DMS153 treated with DMSO at 0.1 percent for 48 hours (cell line): ENCODE results near the gene TST.
"Not testable (repeated sequence)": the region's sequence is repeated elsewhere in the genome, so short reads cannot be mapped to it uniquely, and the experiment has no call there.

ENCODE experiments used
- DNase-seq: peaks from one replicate; lab custom pipeline; 2025; ENCODE audit not compliant: unreplicated experiment; lab: John Stamatoyannopoulos, UW

Gene TST

DNA sequence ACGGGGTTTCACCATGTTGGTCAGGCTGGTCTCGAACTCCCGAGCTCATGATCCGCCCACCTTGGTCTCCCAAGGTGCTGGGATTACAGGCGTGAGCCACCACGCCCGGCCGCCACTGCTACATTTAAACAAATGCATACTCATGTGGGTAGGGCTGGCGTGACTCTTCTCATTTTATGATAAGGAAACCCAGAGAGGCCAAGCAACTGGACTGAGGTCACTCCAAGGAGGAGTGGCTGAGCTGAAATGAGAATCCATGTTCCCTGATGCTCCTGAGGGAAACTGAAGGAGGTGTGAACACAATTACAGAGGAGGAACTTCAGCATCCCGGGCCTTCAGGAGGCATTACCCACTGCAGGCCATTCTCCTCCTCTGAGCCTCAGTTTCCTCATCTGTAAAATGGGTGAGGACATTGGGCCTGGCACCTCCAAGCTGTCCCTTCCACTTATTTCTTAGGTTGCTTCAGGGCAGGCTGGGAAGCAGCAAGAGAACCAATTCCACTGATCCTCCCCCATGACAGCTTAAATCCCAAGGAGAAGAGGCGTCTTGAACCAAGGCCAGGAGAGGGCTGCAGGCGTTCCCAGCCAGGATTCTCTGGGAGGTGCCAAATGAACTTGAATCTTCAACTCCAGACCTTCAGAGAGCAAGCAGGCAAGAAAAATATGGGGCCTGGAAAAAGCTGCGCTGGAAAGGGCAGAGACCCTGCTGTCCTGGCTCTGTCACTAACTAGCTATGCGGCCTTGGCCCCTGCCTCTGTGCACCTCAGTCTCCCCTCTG lies 2.9 kb downstream of the TST start:
- DNase-seq, result no peak

GRCh38 chr22:37015587-37015878 lies 3.7 kb downstream of the TST start:
- DNase-seq, result no peak

DNA sequence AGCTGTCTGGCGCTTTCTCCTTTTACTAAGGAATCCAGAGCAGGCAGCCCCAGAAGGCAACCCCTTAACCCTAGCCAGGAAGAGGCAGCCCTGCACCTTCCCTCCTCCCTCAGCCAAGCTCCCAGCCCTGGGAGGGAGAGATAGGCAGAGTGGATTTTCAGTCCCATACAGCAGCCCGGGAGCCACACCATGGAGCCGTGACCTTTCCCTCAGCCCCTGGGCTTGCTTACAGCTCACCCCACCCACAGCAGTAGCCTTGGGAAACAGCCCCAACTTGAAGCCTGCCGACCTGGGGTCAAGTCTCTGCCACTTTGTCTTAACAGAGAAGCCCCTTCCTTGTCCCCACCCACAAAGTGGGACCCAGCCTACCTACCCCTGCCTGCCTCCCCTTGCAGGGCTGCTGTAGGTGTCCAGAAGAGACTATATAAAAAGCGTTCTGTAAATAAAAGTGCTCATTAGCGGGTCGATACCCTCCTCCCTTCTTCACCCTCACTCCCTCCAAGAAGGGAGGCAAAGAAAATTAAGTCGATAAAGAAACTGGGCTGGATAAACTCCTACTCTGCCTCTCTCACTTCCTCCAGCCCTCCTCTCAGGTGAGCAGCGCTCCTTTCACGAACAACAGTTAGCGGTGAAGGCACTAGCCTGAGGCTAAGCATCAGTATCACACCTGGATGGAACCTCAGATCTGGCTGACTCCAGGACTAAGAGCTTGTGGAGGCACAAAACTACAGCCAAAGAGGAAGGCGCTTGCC lies 4.2 kb downstream of the TST start:
- DNase-seq, result no peak

GRCh38 chr22:37014415-37014806 lies 4.8 kb downstream of the TST start:
- DNase-seq, result no peak

DNA sequence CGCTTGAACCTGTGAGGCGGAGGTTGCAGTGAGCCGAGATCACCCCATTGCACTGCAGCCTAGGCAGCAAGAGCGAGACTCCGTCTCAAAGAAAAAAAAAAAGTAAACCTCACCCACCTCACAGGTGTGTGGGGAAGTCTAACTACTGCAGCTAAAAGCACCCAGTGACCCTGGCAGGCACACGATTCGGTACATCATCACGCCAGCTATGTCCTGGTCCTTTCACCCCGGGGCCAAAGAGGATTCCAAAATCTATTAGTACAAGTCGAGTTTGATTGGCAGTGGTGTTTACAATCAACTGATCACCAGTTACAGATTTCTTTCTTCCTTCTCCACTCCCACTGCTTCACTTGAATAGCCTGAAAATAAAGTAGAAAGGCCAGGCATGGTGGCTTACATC lies 6.3 kb downstream of the TST start:
- DNase-seq, result no peak

DNA sequence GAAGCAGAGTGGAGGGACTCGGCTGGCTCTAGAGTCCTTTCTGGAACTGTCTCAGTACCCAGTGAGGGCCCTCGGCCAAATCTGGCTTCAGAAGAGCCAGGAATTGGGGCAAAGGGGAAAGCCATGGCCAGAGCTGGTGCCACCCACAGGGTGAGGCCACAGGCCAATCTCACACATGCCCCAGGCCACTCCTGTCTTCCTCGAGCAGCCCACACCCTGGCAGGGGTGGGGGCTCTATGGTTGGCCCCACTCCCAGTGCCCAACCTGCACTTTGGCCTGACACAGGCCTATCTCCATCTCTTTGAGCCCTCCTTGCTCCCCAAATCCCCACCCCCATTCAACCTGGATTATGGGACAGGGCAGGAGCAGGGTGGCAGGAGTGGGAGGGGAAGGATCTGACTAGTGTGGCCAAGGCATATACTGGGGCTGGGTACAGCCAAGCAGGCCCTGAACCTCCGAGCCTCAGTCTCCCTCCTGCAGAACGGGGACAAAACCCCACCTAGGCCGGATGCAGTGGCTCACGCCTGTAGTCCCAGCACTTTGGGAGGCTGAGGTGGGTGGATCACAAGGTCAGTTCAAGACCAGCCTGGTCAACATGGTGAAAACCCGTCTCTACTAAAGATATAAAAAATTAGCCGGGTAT lies 6.9 kb downstream of the TST start:
- no peak for DNase-seq

DNA sequence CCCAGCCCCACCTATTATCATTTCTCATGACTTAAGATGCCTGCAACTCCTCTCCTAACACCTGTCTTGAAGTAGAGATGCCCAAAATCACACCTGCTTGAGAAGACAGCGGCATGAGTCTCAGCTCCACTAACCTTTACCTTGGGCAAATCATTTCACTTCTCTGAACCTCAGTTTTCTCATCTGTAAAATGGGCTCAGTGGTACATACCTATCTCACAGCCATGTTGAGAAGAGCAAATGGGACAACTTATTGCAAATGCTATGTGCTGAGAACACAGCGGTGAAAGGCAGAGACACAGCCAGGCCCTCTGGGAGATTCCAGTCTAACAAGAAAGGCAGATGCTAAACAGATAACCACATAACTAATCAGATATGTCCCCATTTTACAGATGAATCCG lies 7.8 kb downstream of the TST start:
- no peak for DNase-seq

GRCh38 chr22:37010976-37011375 lies 8.3 kb downstream of the TST start:
- DNase-seq, result no peak

DNA sequence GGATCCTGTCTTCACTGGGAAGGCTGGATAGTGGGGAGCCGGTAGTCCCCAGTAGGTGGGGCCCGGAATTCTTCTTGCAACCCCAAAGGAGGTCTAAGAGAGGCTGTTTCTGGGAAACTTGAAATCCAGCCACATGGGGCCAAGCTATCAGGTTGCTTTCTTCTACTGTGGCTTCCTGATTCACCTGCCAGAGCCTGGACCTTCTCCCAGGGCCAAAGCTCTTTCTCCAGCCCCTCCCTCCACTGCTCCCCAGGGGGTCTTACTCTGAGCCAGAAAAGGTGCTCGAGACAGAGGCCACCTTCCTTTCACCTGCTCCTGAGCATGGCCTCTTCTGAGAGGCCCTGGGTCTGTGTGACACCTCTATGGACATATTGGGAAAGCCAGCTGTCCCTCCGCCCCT lies 9.1 kb downstream of the TST start:
- DNase-seq, result no peak

DNA sequence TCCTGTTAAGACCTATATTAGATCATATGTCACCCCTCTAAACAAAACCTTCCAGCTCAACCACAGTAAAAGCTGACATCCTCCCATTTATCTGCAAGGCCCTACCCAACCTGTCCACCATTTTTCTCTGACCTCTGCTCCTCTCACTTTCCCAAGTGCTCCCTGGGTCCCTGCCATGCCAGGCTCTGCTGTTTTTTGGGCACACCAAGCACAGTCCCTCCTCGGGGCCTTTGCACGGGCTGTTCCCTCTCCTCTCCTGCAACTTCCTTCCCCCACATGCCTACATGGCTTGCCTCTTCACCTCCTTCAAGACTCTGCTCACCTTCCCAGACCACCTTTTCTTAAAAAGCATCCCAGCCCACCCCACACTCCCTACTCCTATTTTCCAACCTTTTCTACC lies 9.8 kb downstream of the TST start:
- DNase-seq, result no peak

DNA sequence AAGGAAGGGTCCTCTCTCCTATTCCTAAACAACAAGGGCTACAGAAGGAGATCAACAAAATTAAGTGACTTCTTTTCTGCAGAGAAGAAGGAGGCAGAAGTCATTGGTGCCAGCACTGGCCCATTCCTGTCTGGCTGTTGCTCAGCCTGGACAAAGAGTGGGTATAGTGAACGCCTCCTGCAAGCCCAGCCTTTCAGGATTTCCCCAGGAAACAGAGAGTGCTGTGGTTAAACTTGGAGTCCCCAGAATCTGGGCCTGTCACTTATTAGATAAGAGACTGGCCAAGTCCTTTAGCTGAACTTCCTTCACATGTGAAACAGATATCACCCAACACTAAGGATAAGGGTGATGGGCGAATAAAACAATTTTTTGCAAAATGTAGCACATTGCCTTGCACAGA lies 10.9 kb downstream of the TST start:
- no peak for DNase-seq

DNA sequence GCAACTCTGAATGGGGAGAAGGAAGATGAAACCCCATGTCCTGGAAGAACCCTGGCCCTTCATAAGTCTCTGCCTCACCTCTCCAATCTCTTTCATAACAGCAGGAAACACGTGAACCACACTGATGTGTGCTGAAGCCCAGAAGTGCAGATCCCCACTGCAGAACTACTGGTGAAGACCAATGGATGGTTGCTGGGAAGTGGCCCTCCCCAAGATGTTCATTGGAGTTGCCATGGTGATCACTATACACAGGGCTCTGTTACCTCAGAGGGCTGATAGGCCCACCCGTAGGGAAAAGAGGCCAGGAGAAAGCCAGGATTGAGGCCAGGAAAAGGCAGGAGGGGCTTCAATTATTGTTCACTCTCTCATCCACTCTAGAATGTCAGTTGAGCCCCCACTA lies 11.6 kb downstream of the TST start:
- DNase-seq, result no peak

GRCh38 chr22:37002633-37003032 lies 16.6 kb downstream of the TST start:
- DNase-seq, result no peak

DNA sequence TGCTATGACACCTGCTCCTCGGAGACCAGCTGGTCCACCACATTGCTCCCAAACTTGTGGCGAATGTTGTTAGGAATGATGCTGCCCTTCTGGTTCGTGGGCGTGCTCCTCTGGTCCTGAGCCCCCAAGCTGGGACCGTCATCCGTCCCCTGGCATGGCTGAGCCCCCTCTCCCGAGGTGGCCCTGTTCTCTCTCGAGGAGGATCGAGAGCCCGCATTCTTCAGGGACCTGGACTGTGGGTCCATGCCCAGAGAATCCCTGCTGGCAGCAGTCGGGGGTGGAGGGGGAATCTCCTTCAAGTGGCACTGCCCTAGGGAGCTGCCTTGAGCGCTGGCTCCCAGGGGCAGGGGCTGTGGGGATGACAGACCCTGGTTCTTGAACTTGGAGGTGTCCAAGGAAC lies 17.4 kb downstream of the TST start:
- no peak for DNase-seq

- DNase-seq, result no peak
These were observed 18.3 kb downstream of the TST start for GRCh38 chr22:37000676-37001534.

DNA sequence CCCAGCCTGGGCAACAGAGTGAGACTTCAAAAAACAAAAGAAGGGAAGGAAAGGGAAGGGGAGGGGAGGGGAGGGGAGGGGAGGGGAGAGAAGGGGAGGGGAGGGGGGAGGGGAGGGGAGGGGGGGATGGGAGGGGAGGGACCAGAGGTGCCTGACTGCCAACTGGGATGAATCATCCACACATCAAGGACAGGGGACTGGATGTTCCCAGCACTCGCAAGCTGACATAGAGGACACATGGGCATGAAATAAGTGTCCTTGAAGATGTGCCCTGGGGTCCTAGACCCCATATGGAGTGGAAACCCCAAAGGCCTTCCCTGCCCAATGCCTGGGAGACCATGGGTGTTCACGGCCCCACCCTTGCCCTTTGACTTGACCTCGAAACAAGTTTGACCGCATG lies 19.8 kb downstream of the TST start:
- DNase-seq, result no peak

DNA sequence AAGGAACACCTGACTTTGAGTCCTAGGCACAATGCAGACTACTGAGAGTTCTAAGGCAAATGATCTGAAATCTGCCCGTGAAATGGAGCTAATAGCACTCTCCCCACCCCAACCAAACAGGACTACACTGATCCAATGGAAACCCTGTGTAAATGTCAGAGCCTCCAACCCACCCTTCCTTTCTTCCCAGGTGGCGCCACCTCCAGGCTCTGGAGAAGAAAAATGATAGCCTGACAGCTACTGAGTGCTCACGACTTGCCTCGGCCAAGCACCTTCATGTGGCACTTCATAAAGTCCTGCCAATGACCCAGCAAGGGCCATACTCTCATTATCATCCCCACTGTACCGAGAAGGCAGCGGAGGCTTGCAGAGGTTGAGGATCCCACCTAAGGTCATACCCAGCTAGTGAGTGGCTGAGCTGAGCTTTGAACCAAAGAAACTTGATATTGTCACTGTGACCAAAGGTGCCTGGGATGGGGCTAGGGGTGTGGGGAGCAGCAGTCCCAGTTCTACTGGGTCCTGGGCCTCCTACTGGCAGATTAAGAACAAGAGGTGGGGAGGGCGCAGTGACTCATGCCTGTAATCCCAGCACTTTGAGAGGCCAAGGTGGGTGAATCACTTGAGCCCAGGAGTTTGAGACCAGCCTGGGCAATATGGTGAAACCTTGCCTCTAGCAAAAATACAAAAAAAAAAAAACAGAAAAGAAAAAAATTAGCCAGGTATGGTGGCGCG lies 20.5 kb downstream of the TST start:
- DNase-seq, result no peak

- no peak for DNase-seq
These were observed 21.5 kb downstream of the TST start for GRCh38 chr22:36997746-36998145.

DNA sequence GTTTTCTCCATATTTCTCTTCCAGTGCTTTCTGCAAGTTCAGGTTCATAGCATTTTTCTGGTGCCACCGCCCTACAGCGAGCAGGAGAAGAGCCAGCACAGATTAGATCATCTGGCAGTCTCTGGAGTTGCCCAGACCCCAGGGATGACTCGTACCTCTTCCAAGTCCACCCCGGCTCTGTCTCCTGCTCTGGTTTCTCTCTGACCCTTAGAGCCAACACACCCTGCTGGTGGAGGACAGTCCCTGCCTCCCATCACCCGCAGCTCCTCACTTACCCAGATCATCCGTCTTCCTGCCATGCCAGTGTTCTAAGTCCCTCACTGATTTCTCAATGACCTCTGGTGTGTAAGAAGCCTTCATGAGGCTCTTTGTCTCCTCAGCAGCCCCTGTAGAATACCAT lies 28.0 kb downstream of the TST start:
- DNase-seq, result no peak

DNA sequence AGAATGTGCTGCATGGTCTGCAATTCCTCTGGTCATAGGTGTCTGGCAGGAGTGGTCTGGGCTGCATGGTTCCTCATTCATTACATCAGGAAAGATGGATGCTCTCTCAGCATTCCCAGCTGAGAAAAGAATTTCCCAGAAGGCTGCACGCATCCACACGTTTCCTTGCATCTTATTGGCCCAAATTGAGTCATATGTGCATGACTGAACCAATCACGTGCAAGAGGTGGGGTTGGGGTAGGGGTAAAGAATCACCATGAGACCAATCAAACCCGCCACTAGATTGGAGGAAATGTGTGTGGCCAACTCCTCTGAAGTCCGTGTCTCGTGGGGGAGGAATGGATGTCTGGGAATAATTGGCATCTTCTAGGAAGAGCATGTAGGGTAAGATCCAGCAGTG lies 28.8 kb downstream of the TST start:
- DNase-seq, result no peak

- DNase-seq, result not testable (repeated sequence)
These were observed 30.2 kb downstream of the TST start for GRCh38 chr22:36989012-36989411.
